BE2C (cell line): ENCODE data around the gene MINDY1.
A peak's percentile ranks its signal among the peaks of the same experiment; 100 is the strongest.

ENCODE experiments used
- DNase-seq: peaks from one replicate; pipeline ENCODE4 v3.0.0-alpha.2; 2020
- H3K27me3 ChIP-seq: fragments of 250-450 bp; sonication (Bioruptor Pico); 2 replicates; pipeline ENCODE4 v1.5.1; 2020; ENCODE audit warnings: mild to moderate bottlenecking
- H3K36me3 ChIP-seq: fragments of 250-450 bp; sonication (Bioruptor Pico); 2 replicates; pipeline ENCODE4 v1.5.1; 2020; ENCODE audit warnings: mild to moderate bottlenecking
- H3K4me1 ChIP-seq: fragments of 250-450 bp; sonication (Bioruptor Pico); 2 replicates; pipeline ENCODE4 v1.5.1; 2020
- H3K4me3 ChIP-seq: 2 replicates; pipeline ENCODE4 v1.5.1; 2011; ENCODE audit warnings: low read depth, low read length
- H3K9me3 ChIP-seq: fragments of 250-450 bp; sonication (Bioruptor Pico); 2 replicates; pipeline ENCODE4 v1.5.1; 2020
- CTCF ChIP-seq: IDR thresholded peaks from 2 replicates; pipeline ENCODE4 v1.5.1; 2012; ENCODE audit warnings: mild to moderate bottlenecking, low read depth, low read length

The MINDY1 gene

GRCh38 chr1:150992626-150993025 lies 14.1 kb downstream of the MINDY1 start:
- no peak for TF ChIP-seq CTCF
- no peak overlapping the region for H3K4me3 ChIP-seq
- H3K9me3 ChIP-seq: no peaks in the 10 kb centered on the region
- no peaks in the 10 kb centered on the region; the same call in 1 of the 2 replicates for H3K4me1 ChIP-seq
- no peaks in the 10 kb centered on the region for H3K27me3 ChIP-seq
- DNase-seq: no peak
- no peaks in the 10 kb centered on the region for H3K36me3 ChIP-seq

- DNase-seq: no peak
- TF ChIP-seq CTCF: no peak
These were observed 18.8 kb downstream of the MINDY1 start for GRCh38 chr1:150987924-150988323.

GRCh38 chr1:150985179-150985825 lies 21.4 kb downstream of the MINDY1 start:
- Histone ChIP-seq H3K36me3 (no peaks in the 10 kb centered on the region), H3K4me1 (peaks cover 3% of the 10 kb centered on the region; the same call in 1 of the 2 replicates), H3K4me3 (no peak overlapping the region), H3K27me3 (no peaks in the 10 kb centered on the region), H3K9me3 (no peaks in the 10 kb centered on the region)
- no peak for DNase-seq
- no peak for TF ChIP-seq CTCF

More at GRCh38 chr1:150987924-150988323, 18.8 kb downstream of the MINDY1 start:
- no peaks in the 10 kb centered on the region for H3K36me3 ChIP-seq
- no peaks in the 10 kb centered on the region for H3K4me1 ChIP-seq
- no peak overlapping the region for H3K4me3 ChIP-seq
- no peaks in the 10 kb centered on the region for H3K27me3 ChIP-seq
- H3K9me3 ChIP-seq: no peaks in the 10 kb centered on the region

GRCh38 chr1:150981805-150982712 lies 24.6 kb downstream of the MINDY1 start, which contains the start of gene ANXA9:
TSS of gene ANXA9 (plus strand) at chr1:150982292. CDS start at chr1:150983106, 814 bp downstream.
- DNase-seq: no peak
- Histone ChIP-seq H3K4me1 (peaks cover 11% of the 10 kb centered on the region), H3K9me3 (no peaks in the 10 kb centered on the region), H3K36me3 (no peaks in the 10 kb centered on the region), H3K4me3 (no peak within 1 kb of the TSS), H3K27me3 (no peaks in the 10 kb centered on the region)
- no peak for TF ChIP-seq CTCF

- Histone ChIP-seq H3K36me3 (no peaks in the 10 kb centered on the region), H3K4me3 (no peak overlapping the region), H3K9me3 (no peaks in the 10 kb centered on the region), H3K4me1 (peaks cover 15% of the 10 kb centered on the region), H3K27me3 (no peaks in the 10 kb centered on the region)
- DNase-seq: peak; percentile 36
- TF ChIP-seq CTCF: no peak
These were observed 25.4 kb downstream of the MINDY1 start for GRCh38 chr1:150981177-150981804.
